IPS-15b (cell line): ENCODE data around the gene NDUFAF5.

ENCODE experiments used
- H3K27me3 ChIP-seq: one replicate; pipeline ENCODE4 v1.6.1; 2013; ENCODE audit warnings: low read length; ENCODE audit not compliant: control insufficient read depth, insufficient read depth
- H3K36me3 ChIP-seq: one replicate; pipeline ENCODE4 v1.6.1; 2013; ENCODE audit warnings: low read length; ENCODE audit not compliant: control insufficient read depth, insufficient read depth
- H3K4me1 ChIP-seq: one replicate; pipeline ENCODE4 v1.6.1; 2013; ENCODE audit warnings: mild to moderate bottlenecking, low read length; ENCODE audit not compliant: control insufficient read depth, insufficient read depth
- H3K4me3 ChIP-seq: one replicate; pipeline ENCODE4 v1.5.1; 2013; ENCODE audit warnings: low read depth, low read length
- H3K9ac ChIP-seq: one replicate; pipeline ENCODE4 v1.6.1; 2013; ENCODE audit warnings: low read depth, mild to moderate bottlenecking, low read length
- H3K9me3 ChIP-seq: one replicate; pipeline ENCODE4 v1.6.1; 2013; ENCODE audit warnings: mild to moderate bottlenecking, low read length; ENCODE audit not compliant: control insufficient read depth, insufficient read depth

Gene NDUFAF5

DNA sequence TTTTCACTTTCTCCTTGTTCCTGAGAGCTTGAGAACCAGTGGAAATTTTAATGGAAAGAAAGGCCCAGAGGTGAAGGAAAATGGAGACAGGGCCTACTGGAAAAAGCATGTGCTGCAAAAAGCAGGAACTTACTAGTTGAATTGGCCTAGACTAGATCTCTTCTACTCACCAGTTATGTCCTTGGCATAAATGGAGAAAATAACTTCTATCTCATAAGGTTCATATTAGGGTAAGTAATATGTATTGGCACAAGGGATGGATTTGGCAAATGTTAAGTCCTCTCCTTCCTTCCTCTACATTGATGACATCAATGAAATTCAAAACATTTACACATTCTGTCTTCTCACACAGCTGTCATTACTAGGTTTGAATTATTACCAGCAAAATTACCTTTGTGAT is 74.0 kb downstream of the NDUFAF5 start:
- Histone ChIP-seq H3K27me3 (no peaks in the 10 kb centered on the region), H3K4me1 (no peaks in the 10 kb centered on the region), H3K4me3 (no peak overlapping the region), H3K36me3 (no peaks in the 10 kb centered on the region), H3K9ac (no peak overlapping the region), H3K9me3 (no peaks in the 10 kb centered on the region)

DNA sequence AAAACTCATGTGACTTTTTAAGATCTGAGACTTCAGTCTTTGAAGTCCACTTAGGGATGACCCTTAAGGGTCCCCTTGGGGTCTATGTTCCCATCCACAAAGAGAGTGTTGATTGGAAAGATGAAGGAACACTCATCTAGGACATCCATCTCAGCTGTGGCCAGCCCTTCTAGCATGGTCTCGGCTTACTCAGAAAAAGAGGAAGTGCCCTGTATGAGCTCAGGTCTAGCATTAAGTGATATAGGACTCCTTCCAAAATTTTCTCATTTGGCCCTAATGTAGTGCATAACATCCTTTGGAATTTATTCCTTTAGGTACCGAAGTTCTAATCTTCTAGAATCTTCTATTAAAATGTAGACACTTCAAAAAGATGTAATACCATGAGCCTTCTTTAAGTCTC is 77.4 kb downstream of the NDUFAF5 start:
- H3K4me1 ChIP-seq: peaks cover 4% of the 10 kb centered on the region
- H3K9ac ChIP-seq: no peak overlapping the region
- H3K36me3 ChIP-seq: no peaks in the 10 kb centered on the region
- no peak overlapping the region for H3K4me3 ChIP-seq
- no peaks in the 10 kb centered on the region for H3K9me3 ChIP-seq
- H3K27me3 ChIP-seq: no peaks in the 10 kb centered on the region

DNA sequence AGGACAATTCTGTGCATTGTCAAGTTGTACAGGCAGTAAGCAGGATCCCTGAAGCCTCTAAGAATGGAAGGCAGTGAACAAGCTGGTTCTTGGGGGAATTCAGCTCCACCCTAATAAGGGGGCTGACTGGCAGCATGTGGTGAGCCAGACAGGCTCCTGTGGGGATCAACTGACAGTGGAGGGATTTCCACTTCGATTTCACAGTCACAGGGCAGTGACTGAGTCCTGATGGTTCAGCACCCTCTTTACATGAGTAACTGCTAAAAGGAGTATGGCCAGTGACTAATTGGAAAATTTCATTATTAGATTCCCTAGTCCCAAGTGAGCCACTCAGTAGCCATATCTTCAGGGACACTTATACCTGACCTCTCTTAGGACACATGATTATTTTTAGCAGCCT is 78.4 kb downstream of the NDUFAF5 start:
- Histone ChIP-seq H3K4me1 (peaks cover 4% of the 10 kb centered on the region), H3K4me3 (no peak overlapping the region), H3K9ac (no peak overlapping the region), H3K36me3 (no peaks in the 10 kb centered on the region), H3K27me3 (no peaks in the 10 kb centered on the region), H3K9me3 (no peaks in the 10 kb centered on the region)

DNA sequence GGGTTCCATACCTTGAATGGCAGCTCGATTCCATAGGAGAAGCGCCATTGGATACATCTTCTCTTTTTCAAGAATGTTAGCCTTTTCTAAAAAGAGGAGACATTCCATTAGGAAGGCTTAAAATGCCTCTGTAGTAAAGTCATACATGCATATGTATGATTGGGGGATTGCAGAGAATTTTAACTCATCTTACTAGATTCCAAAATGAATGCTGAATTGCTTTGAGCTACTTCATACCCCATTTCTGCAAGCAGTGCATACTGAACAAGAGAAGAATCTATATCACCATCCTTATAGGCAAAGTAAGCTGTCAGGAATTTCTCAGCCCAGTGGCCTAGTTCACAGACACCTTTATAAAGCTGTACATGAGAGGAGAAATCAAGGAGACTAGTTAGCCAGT is 80.3 kb downstream of the NDUFAF5 start:
- H3K9me3 ChIP-seq: no peaks in the 10 kb centered on the region
- no peaks in the 10 kb centered on the region for H3K27me3 ChIP-seq
- H3K4me1 ChIP-seq: peaks cover 4% of the 10 kb centered on the region
- no peak overlapping the region for H3K4me3 ChIP-seq
- H3K36me3 ChIP-seq: no peaks in the 10 kb centered on the region
- no peak overlapping the region for H3K9ac ChIP-seq

DNA sequence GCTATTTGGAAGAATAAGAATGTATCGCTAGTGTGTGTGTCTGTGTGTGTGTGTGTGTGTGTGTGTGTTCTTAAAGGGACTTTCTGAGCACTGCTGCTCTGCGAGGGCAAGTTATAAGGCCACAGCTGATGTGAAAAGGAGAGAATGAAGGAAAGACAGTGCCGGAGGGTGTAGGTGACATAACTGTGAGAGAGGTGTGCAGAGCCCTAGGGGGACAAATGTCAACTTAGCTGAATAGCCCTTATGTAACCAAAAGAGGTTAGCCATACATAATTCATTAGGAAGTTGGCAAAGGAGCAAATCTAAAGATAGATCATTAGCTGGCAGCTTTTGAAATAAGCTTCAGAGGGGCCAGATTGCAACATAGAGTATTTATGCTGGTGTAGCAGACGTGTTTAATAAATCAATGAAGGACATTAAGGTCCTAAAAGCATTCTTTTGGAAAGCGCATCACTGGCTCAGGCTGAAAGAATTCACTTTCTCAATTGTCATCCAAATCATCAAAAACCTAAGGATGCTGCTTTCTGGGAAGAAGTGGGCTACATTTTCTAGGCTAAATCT is 81.0 kb downstream of the NDUFAF5 start:
- Histone ChIP-seq H3K9ac (no peak overlapping the region), H3K4me3 (no peak overlapping the region), H3K27me3 (no peaks in the 10 kb centered on the region), H3K36me3 (no peaks in the 10 kb centered on the region), H3K9me3 (no peaks in the 10 kb centered on the region), H3K4me1 (peaks cover 4% of the 10 kb centered on the region)

DNA sequence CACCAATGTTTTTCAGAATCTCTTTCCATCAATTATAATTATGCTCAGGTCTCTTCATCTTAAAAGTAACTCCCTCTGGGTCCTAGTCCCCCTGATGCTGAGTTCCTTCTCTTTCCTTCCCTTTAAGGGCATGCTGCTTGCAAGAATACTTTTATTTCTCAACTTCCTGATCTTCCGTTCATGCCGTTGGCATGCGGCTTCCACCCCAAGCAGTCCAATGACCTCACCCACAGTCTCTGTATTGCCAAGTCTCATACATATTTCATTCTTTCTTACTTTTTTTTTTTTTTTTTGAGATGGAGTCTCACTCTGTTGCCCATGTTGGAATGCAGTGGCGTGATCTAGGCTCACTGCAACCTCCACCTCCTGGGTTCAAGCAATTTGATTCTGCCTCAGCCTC is 83.5 kb downstream of the NDUFAF5 start:
- H3K27me3 ChIP-seq: no peaks in the 10 kb centered on the region
- no peak overlapping the region for H3K4me3 ChIP-seq
- no peaks in the 10 kb centered on the region for H3K9me3 ChIP-seq
- peaks cover 4% of the 10 kb centered on the region for H3K4me1 ChIP-seq
- H3K9ac ChIP-seq: no peak overlapping the region
- no peaks in the 10 kb centered on the region for H3K36me3 ChIP-seq

DNA sequence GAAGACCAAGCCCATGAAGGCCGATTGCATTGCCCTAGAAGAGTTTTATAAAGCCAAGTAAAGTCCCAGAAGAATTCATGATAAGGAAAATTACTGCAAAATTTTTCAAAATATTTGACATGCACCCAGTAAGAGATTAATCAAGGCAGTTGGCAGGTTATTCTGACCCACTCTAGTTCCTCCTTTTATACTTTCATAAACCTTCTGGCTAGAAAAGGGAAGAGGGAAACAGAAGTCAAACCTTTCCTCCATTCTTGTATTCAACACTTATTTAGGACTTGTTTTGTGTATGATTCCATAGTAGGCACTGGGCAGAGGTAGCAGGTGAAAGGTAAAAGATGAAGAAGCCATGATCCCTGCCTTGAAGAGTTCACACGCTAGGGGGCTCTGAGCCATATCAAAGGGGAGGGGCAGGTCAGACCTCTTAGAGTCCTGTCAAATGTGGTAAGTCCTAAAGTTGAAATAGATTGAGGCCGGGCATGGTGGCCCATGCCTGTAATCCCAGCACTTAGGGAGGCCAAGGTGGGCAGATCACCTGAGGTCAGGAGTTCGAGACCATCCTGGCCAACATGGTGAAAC is 85.4 kb downstream of the NDUFAF5 start:
- no peak overlapping the region for H3K4me3 ChIP-seq
- no peak overlapping the region for H3K9ac ChIP-seq
- H3K36me3 ChIP-seq: no peaks in the 10 kb centered on the region
- H3K27me3 ChIP-seq: no peaks in the 10 kb centered on the region
- H3K9me3 ChIP-seq: no peaks in the 10 kb centered on the region
- H3K4me1 ChIP-seq: peaks cover 17% of the 10 kb centered on the region
